Activated gamma-delta T cell treated with Interleukin-2 at 50 U/mL for 16 hours (primary cell): ENCODE measurements around the gene PWWP2B.
"Not testable (repeated sequence)": the region's sequence is repeated elsewhere in the genome, so short reads cannot be mapped to it uniquely, and the experiment has no call there.

ENCODE experiments used
- DNase-seq: peaks from one replicate; pipeline ENCODE4 v3.0.0-alpha.2; 2020

PWWP2B gene

DNA sequence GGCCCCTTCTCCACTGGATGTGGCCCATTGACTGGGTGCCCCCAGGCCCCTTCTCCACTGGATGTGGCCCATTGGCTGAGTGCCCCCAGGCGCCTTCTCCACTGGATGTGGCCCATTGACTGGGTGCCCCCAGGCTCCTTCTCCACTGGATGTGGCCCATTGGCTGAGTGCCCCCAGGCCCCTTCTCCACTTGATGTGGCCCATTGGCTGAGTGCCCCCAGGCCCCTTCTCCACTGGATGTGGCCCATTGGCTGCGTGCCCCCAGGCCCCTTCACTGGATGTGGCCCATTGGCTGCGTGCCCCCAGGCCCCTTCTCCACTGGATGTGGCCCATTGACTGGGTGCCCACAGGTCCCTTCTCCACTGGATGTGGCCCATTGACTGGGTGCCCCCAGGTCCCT lies 39.1 kb downstream of the PWWP2B start:
- not testable (repeated sequence) for DNase-seq

DNA sequence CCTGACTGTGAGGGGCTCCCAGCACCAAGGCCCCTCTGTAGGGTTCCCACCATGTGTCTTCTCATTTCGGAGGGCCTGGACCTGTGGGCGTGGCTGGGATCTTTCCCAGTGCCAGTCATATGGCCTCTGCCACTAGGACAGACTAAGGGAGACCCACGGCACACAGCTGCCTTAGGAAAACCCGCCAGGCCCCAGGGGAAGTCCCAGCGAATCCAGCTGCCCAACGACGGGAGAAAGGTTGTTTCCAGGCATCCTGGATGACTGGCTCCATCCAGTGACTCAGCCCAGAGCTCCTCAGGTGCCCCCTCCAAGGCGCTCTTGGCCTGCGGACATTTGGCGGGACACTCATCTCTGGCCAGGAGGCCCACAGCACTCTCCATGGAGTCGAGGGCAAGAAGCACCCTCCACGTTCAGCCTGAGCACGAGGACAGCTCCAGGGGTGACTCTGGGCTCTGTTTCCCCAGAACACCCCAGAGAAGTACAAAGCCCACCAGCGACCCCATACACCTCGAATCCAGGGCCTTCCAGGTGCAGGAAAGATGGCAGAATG lies 39.9 kb downstream of the PWWP2B start:
- DNase-seq, result no peak

DNA sequence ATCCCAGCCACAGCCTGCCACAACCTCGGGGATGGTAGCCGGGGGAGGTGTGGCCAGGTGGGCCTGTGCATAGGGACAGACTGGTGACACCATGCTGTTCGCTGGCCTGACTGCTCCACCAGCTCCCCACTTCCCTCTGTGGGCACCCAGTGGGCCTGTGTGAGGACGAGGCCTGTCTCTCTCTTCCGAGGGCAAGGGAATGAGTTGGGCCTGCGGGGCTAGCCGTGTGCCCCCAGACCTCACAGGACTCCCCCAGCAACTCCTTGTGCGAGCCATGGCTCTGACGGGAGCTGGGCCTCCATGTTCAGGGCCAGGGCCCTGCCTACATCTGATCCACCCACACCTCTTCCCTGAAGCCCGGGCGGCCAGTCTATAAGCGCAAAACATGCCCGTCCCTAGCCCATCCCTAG lies 40.5 kb downstream of the PWWP2B start:
- no peak for DNase-seq

DNA sequence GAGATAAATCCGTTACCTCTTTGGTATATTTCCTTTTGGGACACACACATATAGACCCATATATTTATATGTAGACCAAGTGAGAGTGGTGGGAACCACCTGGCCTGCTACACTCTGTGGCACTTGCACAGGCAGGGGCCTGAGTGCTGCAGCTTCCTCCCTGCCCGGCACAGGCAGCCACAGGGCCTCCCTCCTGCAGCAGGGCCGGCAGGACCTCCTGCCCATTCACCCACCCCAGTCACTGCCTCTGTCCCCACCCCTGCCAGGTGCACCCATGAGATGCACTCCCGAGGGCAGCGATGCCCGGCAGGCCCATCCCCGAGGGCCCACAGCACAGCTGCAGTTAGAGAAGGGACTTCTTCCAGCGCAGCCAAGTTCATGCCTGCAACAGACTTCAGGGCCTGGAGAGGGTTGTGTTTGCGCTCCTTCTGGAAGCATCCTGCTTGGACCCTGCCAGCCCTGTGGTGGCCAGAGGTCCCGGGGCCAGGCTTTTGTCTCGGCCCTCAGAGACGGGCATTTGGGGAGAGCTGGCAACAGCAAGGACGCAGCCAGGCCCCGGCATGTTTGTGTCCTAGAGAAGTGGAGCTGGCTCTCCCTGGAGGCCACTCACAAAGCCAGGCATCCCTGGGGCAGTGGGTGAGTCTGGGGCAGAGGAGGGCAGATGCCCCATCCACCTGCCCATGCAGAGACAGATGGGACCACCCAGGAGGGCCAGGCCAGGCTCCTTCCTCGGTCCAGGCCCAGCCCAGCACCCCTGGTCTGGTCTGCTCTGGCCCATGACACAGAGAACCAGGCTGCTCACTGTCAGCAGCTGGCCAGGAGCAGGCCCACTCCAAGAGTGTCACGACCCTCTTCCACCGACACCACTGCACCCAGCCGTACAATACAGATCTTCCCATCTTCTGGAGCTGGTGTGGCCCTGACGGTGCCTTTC lies 41.4 kb downstream of the PWWP2B start:
- no peak for DNase-seq

DNA sequence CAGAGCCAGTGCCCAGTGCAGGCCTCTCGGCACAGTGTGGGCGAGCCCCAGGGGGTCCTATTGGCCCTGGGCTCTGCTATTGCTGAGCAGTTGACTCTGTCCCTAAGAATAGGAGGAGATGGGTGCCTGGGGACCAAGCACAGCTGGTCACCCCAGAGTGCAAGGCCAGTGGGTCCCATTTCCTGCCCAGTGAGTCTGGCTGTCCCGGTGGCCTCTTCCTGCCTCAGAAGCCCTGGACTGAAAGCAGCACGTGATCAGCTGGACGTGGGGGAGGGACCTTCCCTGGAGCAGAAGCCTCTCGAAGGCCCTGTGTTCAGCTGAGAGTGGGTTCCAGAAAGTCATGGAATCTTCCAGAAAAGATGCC lies 42.0 kb downstream of the PWWP2B start:
- no peak for DNase-seq

DNA sequence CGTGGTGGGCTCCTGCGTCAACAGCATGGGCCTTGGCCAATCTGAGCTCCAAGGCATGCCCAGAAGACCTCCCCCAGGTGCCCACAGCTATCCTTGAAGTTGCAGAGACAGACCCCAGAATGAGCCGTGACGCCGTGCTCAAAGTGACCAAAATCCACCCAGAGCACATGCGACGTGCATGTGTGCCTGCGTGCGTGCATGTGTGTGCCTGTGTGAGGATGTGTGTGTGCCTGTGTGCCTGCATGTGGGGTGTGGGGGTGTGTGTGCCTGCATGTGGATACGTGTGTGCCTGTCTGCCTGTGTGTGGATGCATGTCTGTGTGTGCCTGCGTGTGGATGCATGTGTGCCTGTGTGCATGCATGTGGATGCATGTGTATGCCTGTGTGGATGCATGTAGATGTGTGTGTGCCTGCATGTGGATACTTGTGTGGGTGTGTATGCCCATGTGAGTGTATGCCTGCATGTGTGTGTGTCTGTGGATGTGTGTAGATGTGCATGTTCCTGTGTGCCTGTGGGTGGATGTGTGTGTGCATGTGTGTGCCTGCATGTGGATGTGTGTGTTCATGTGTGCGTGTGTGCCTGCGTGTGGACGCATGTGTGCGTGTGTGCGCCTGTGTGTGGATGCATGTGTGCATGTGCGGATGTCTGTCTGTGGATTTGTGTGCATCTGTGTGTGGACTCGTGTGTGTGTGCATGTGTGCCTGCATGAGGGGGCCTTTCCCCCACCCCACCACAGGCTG lies 42.6 kb downstream of the PWWP2B start:
- no peak for DNase-seq

DNA sequence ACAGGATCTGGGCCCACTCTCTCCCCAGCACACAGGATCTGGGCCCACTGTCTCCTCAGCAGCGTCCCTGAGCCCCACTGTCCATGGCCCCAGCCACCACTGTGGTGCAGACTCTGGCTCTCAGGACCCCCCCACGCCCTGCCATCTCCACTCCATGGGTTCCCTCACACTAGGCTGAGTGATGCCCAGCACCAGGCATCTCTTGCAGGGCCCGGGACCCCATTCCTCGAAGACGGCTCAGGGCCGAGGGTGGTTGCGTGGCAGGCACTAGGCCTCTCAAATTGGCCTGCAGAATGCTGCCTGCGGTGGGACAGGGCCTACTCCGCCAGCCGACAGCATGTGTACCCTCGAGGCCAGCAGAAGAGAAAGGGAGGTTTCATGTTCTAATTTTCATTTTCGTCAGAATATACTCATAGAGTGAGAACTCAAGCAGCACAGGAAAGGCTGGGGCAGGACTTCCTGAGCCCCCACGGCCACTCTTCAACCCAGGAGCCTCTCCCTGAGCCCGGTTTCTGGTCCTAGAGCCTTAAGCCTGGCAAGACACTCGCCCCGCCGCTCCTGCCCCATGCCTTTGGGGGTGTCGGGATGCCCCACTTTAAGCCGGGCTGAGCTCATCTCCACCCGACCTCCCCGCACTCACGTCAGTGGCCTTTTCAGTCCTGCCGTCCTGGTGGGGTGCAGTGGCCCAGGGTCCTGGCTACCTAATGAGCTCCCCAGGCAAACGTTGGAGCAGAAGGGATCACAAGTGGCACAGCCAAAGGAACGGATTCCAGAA lies 44.0 kb downstream of the PWWP2B start:
- no peak for DNase-seq

DNA sequence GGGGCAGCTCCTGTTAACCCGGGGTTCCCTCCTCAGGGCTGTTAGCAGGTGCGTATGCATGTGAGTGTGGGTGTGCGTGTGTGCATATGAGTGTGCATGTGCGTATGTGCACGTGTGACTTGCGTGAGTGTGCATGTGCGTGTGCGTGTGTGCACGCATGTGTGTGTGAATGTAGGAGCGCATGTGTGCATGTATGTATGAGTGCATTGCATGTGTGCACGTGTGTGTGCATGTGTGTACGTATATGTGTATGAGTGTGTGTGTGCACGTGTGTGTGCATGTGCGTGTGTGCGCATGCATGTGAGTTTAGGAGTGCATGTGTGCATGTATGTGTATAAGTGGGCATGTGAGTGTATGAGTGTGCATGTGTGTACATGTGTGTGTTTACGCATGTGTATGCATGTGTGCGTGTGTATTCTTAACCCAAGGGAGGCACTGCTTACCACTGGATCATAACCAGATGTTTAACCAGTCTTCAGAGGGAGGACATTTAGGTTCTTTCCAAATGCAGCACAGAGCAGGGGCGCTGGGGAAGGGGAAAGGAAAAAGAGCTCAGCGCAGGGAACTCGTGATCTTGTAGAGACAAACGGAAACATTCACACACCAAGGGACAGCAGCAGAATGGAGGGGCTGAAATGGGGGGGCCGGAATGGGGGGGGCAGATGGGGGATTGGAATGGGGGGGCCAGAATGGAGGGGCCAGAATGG lies 45.0 kb downstream of the PWWP2B start:
- DNase-seq, result no peak

DNA sequence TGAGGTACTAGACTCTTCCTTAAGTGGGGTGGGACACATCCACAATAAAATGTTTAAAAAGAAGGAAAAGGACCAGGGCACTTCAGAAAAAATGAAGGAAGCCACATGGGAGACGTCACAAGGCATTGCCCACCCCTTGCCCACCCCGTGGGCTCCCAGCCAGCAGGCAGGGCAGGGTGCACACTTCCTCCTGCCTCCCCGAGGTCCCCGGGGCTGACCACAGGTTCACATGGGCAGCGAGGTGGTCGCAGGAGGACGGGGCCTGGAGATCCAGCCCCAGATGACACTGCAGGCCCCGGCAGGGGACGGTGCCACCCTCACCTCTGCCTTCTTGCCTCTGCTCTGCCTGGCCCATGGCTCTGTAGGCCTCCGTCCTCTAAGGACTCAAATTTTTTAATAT lies 45.6 kb downstream of the PWWP2B start:
- DNase-seq, result no peak

DNA sequence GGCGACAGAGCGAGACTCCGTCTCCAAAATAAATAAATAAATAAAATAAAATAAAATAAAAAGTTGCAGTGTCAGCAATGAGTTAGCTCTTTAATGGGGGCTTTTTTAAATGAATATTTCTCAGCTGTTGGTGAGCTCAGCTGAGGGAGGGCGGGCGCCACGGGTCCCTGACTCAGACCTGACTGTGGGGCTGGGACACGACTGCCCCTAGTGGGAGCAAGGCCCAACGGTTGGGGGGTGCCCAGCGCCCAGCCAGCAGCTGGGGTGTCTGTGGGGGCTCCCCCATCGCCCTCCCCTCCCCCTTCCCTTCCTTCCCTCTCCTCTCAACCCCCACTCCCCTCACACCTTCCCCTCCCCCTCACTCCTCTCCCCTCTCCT lies 46.6 kb downstream of the PWWP2B start:
- peak; percentile 75 for DNase-seq

DNA sequence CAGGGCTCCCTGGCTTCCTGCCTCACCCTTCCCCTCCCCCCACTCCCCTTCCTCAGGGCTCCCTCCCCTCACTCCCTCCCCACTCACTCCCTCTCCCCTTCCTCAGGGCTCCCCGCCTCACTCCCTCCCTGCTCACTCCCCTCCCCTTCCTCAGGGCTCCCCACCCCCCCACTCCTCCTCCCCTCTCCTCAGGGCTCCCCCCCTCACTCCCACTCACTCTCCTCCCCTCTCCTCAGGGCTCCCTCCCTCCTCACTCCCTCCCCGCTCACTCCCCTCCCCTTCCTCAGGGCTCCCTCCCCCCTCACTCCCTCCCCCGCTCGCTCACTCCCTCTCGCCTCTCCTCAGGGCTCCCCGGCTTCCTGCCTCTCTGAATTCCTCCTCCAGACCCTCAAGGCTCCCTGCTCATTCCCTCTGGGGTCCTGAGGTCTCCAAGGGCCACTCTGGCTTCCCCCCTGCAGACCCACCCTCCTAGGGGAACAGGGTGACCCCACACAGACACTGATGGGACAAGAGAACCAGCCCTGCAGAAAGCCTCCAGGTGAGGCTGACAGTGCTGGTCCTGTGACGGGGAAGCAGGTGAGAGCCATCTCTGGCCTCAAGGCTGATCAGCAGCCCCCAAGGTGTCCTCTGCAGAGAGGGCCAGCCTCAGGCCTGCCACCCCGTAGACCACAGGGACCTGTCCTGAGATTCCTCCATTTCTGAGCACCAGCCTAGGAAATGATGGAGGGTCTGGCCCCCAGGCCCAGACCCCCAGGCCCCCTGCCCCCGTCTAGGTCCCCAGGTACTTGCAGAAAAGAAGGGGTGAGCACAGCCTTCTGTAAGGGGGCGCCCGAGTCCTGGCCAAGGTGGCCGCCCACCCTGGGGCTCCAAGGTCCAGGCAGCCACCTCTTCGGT lies 47.2 kb downstream of the PWWP2B start:
- no peak for DNase-seq

DNA sequence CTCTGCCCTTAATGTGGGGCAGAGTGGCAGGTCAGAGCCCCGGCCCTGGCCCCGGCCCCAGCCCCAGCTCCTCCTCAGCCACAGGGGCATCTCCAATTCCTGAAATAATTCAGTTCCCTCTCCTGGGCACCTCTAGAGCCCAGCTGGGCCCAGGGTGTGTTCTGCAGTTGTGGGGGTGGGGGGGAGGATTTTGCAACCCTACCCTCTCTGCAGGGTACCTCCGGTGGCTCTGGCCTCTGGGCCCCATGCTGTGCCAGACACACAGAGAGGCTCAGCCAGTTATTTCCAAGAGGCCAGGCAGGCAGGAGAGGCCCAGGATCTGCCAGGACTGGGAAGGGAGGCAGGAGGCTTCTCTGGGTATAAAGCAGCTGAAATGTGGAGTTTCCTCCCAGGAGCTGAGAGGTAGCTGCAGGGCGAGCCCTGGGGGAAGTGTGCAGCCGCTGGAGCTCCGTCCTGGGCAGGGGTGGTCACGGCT lies 47.9 kb downstream of the PWWP2B start:
- DNase-seq, result no peak

DNA sequence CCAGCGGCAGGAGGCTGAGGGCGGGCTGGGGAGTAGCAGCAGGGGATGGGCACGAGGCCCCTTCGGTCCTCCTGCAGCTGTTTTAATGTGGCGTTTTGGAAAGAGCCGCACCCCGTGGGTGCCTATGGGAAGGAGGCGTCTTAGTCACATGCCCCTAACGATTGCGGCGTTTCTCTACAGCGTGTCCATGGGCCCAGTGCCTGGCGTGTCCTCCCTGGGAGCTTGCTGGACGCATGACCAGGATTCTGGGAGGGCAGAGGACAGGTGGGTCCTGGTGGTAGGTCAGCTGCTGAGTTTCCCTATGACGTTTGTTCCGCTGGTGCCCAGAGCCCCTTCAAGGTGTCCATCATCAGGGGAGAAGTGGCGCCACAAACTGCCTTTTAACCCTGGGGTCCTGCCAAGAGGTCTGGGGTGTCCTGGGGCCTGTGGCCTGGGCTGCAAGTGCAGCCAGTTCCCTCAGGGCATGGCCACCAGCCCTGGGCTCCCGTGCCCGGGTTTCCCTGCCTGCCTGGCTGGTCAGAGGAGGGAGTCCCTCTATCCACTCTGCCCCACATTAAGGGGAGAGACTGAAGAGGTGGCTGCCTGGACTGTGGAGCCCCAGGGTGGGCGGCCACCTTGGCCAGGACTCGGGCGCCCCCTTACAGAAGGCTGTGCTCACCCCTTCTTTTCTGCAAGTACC lies 48.7 kb downstream of the PWWP2B start:
- no peak for DNase-seq

DNA sequence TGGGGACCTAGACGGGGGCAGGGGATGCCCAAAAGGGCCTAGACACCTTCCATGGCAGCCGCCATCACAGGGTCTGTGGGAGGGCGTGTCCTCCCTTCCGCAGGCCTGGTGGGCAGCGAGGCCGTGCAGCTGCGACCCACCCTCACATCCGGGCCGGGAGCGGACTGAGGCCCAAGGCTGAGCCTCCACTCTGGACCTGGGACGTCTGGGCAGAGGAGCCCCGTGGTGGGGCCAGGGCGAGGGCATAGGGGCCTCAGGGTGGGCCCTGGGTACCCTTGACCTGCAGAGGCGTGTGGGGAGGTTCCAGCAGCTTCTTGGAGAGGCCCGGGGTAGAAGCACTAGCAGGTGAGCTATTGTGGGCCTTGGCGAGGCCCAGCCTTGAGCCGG lies 49.2 kb downstream of the PWWP2B start:
- no peak for DNase-seq

DNA sequence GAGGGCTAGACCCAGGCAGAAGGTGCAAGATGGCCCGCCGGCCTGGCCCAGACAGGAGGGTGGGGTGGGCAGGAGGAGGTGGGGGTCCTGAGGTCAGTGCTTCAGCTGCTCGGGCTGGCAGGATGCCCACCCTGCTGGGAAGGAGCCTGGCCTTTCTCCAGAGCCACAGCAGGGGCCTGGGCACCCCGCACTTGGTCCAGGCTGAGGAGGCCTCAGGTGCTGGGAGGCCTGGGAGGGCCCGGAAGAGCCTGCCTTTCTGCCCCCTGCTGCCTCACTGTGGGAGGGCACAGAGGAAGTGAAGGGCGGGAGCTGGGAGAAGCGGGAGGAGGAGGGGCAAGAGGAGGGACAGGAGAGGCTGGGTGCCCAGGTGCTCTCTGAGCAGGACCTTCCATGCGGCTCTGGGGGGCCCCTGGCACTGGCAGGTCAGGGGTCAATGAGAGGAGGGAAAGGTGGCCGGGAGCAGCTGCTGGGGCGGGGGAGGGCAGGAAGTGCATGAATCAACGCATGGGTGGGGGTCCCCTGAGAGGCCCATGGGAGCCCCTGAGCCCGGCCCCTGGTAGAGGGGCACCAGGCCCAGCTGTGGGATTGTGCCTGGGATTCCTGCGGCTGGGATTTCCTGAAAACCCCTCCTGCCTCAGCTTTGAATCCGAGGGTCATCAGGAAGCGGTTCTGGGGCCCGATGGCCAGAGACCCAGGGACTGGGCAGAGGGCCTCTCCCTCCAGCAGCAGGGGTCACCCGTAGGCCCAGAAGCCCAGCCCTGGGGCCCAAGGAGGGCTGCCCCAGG lies 49.9 kb downstream of the PWWP2B start:
- peak; percentile 56 for DNase-seq

DNA sequence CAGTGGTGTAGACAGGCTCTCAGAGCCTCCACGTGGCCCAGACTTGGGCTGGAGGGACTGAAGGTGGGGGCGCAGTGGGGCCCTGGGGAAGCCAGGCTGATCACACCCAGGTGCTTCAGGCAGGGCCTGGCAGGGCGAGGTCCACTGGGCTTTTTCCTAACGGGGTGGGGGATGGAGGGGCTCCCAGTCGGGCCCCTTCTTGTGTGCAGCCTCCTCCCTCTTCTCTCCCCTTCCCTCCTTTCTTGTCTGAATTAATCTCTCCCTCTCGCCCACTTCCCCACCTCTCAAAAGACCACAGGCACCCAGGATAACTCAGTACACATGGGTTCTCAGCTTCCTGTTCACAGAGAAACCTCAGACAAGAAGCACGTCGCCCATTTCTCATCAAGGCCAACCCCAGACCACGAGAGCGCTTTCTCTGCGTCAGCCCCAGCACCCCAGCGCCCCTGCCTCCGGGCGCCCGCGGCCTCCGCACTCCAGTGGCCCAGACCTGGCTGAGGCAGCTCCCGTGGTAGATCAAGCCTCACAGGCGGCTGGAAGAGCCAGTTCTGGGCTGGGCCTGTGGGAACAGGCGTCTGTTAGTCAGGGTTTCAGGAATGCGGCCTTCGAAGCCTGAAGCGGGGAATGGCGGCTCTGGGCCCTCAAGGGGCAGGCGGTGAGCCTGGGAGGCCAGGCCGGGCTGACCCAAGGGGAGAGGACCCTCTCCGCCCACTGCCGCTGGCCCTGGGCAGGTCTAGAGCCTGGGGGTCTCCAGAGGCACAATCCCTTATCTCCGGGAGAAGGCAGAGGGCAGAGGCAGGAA lies 50.6 kb downstream of the PWWP2B start:
- DNase-seq, result peak; percentile 76

DNA sequence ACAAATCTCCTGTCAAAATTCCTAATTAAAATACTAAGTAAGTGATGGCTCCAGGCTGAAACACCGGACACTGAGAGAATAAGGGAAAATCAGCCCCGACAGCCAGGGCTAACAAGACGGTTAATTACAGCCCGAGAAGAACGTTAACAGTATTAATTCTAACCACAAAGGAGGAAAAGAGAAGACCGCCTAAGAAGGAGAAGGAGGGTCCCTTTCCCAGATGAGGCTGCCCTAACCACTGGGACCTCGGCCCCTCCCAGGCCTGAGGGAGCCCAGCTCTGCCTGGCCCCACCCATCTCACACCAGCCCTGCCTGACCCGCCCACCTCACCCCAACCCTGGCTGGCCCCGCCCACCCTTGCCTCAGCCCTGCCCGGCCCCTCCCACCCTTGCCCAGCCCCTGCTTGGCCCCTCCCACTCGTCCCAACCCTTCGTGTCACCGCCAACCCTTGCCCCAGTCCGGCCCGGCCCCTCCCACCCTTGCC lies 51.3 kb downstream of the PWWP2B start:
- no peak for DNase-seq

DNA sequence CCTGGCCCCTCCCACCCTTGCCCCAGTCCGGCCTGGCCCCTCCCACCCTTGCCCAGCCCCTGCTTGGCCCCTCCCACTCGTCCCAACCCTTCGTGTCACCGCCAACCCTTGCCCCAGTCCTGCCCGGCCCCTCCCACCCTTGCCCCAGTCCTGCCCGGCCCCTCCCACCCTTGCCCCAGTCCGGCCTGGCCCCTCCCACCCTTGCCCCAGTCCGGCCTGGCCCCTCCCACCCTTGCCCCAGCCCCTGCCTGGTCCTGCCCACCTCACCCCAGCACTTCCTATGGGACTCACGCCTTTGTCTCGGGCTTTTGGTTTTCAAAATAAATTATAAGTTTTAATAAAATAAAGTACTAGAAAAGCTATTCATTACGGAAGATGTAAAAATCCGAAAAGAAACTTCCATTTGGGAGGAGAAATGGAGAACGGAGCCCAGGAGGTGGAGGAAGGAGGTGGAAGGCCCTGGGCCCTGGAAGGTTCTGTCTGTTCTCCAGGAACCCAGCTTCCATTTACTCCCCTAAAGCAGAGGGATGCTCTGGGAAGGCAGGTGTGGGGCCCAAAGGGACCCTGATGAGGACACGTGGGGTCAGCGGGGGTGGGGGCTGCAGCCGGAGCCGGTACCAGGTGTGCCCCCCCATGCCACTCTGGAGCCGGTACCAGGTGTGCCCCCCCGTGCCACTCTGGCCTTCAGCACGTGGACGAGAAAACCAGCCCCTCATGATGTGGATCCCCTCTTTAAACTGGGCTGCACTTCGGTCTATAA lies 52.2 kb downstream of the PWWP2B start:
- DNase-seq, result no peak
